Measurements from ENCODE around the gene POLR3H. TPM values are rescaled to one million over a fixed set of nuclear protein-coding genes. Genes with fewer than 3 reads are reported as not detected.
A peak's percentile ranks its signal among the peaks of the same experiment; 100 is the strongest.

Gene POLR3H
- total and polyA plus RNA-seq, 10 donors: 12.6 to 30.9 (median 19.3) TPM

DNA sequence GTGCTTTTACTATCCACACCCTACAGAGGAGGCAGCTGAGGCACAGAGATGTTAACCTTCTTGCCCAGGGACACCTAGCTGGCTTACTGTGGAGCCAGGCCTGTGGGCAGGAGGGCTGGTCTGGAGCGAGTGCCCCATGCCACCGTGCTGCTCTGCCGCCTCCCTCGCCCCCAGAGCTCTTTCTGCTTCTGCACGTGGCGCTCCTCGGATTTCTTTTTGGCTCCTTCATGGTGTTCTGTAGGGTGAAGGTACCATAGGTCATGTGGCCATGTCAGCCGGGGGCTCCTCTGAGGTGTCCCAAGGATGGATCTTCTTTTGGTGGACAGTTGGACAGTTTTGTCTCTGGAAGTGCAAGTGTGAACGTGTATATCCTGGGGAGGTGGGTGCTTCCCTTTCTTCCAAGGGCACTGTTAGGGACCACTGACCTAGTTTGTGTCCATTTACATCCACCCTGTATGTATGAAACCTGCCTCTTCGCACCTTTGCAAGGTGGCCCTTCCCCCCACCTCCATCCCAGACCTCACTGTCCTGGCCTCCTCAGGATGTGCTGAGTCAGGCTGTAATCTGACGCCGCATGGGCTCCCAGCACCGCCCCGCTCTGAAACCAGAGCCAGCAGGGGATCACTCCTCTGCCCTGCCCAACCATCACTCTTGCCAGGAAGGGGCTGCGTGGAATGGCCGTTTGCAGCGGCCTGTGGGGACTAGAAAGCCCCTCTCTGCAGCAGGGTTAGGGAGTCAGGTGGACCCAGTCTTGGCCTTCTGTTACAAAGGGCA is 31.7 kb downstream of the POLR3H start:
- H3K9me3 ChIP-seq: no peaks in the 10 kb centered on the region
- H3K27ac ChIP-seq: no peak overlapping the region
- intact Hi-C loops (cut with DNase I; ENCODE audit: low total_unique reads): no loop called here
- H3K27me3 ChIP-seq (replicated peaks in 1 of 7): no peaks in the 10 kb centered on the region
- no peak overlapping the region for H3K4me3 ChIP-seq
- no peak for TF ChIP-seq POLR2AphosphoS5 (IDR thresholded peaks at IDR 0.05)
- no peak for TF ChIP-seq CTCF (IDR thresholded peaks at IDR 0.05 in 8 of 11, conservative IDR thresholded peaks at IDR 0.05 in 3 of 11)
- TF ChIP-seq POLR2A (IDR thresholded peaks at IDR 0.05): no peak
- H3K36me3 ChIP-seq: peaks cover 0 to 100% (median 87%) of the 10 kb centered on the region in 6 donors
- no peak for DNase-seq
- WGBS, 5 donors: 82 to 88% (median 85%) methylated on average over 15 to 17 of the region's 17 CpGs
- H3K4me1 ChIP-seq: peaks cover 0 to 12% (median 2%) of the 10 kb centered on the region in 6 donors

DNA sequence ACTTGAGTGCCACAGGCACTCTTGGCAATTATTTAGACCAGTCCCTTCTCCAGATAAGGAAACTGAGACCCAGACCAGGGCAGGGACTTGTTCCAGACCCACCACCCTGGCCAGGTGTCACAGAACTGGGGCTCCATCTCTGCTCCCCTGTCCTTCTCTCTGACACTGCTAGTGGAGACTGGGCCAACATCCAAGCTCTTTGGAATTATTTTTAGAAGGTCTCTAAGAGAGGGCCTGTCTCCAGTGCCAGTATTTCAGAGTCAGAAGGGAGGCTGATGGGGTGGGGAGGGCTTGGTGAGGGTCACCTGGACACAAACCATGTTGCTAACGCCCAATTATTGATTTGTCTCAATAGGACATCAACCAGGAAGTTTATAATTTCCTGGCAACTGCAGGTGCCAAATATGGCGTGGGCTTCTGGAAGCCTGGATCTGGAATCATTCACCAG is 32.7 kb downstream of the POLR3H start:
- H3K36me3 ChIP-seq: peaks cover 0 to 100% (median 84%) of the 10 kb centered on the region in 6 donors
- TF ChIP-seq POLR2AphosphoS5 (IDR thresholded peaks at IDR 0.05): no peak
- TF ChIP-seq POLR2A (IDR thresholded peaks at IDR 0.05): no peak
- no peak for TF ChIP-seq CTCF (IDR thresholded peaks at IDR 0.05 in 8 of 11, conservative IDR thresholded peaks at IDR 0.05 in 3 of 11)
- no peaks in the 10 kb centered on the region for H3K9me3 ChIP-seq
- intact Hi-C loops (cut with DNase I; ENCODE audit: low total_unique reads): no loop called here
- no peak overlapping the region for H3K4me3 ChIP-seq
- H3K4me1 ChIP-seq: peaks cover 0 to 9% (median 0%) of the 10 kb centered on the region in 6 donors
- H3K27me3 ChIP-seq (replicated peaks in 1 of 7): no peaks in the 10 kb centered on the region
- no peak overlapping the region for H3K27ac ChIP-seq
- 70 to 93% (median 84%) methylated on average over 2 of the region's 2 CpGs for WGBS, 5 donors
- no peak for DNase-seq

- no peak for DNase-seq
- WGBS, 5 donors: 80 to 90% (median 90%) methylated on average over 12 of the region's 12 CpGs
- Histone ChIP-seq H3K27me3 (replicated peaks in 1 of 7) (no peaks in the 10 kb centered on the region), H3K36me3 (peaks cover 0 to 100% (median 64%) of the 10 kb centered on the region in 6 donors), H3K9me3 (no peaks in the 10 kb centered on the region), H3K4me3 (no peak overlapping the region), H3K27ac (no peak overlapping the region), H3K4me1 (peaks cover 0 to 9% (median 0%) of the 10 kb centered on the region in 6 donors)
- TF ChIP-seq CTCF (IDR thresholded peaks at IDR 0.05 in 8 of 11, conservative IDR thresholded peaks at IDR 0.05 in 3 of 11): no peak
- no peak for TF ChIP-seq POLR2A (IDR thresholded peaks at IDR 0.05)
- TF ChIP-seq POLR2AphosphoS5 (IDR thresholded peaks at IDR 0.05): peak in 1 of 3 donors; percentile 31
- intact Hi-C loops (cut with DNase I; ENCODE audit: low total_unique reads): no loop called here
These were observed 35.5 kb downstream of the POLR3H start for GRCh38 chr22:41508770-41509170.

DNA sequence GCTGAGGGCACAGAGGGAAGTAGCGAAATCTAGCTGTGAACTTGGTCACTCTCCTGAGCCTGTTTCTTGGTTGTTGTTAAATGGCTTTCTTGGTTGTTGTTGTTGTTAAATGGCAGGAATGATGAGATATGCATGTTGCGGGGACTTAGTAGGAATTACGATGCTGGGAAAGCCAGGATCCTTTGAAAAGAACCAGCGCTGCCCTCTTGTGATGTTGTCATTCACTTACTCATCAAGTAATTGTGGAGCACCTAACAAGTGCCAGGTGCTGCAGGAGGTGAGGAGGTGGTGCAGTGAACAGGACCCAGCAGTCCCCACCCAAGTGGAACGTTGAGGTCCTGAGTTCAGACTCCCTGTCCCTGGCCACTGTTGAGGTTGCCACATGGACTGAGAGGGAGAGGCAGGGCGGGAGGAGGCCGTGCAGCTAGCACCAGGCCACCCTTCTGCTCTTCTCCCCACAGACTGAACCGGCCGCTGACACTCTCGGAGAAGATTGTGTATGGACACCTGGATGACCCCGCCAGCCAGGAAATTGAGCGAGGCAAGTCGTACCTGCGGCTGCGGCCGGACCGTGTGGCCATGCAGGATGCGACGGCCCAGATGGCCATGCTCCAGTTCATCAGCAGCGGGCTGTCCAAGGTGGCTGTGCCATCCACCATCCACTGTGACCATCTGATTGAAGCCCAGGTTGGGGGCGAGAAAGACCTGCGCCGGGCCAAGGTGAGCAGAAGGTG is 36.8 kb downstream of the POLR3H start:
- Histone ChIP-seq H3K9me3 (no peaks in the 10 kb centered on the region), H3K4me3 (no peak overlapping the region), H3K27ac (no peak overlapping the region), H3K4me1 (peaks cover 0 to 9% (median 0%) of the 10 kb centered on the region in 6 donors), H3K36me3 (peaks cover 0 to 100% (median 56%) of the 10 kb centered on the region in 6 donors), H3K27me3 (replicated peaks in 1 of 7) (no peaks in the 10 kb centered on the region)
- intact Hi-C loops (cut with DNase I; ENCODE audit: low total_unique reads): no loop called here
- 94 to 96% (median 95%) methylated on average over 14 to 23 of the region's 23 CpGs for WGBS, 5 donors
- no peak for TF ChIP-seq POLR2AphosphoS5 (IDR thresholded peaks at IDR 0.05)
- no peak for TF ChIP-seq CTCF (IDR thresholded peaks at IDR 0.05 in 8 of 11, conservative IDR thresholded peaks at IDR 0.05 in 3 of 11)
- TF ChIP-seq POLR2A (IDR thresholded peaks at IDR 0.05): no peak
- DNase-seq: no peak
